Naive thymus-derived CD4-positive, alpha-beta T cell (primary cell): ENCODE measurements around the gene REXO1. TPM values are rescaled to one million over a fixed set of nuclear protein-coding genes. Genes with fewer than 3 reads are reported as not detected.

Source experiments
- ATAC-seq: fragments of 150-1000 bp; cut with Tn5 transposase; 2 replicates; pipeline ENCODE4 v1.10.0; 2021; ENCODE audit warnings: mild to moderate bottlenecking, moderate library complexity
- CTCF ChIA-PET: fragments of 350-600 bp; sonication (Branson Sonifier 250); formaldehyde crosslinking; loops from one replicate; lab custom pipeline; 2021; ENCODE audit warnings: antibody characterized with exemption; lab: Charles Lee
- POLR2A ChIA-PET: fragments of 350-600 bp; sonication (Branson Sonifier 250); formaldehyde crosslinking; loops from one replicate; lab custom pipeline; 2021; ENCODE audit warnings: antibody characterized with exemption, inconsistent platforms; lab: Charles Lee
- DNase-seq, 9 donors: peaks; one replicate each; pipeline versions ENCODE4 v3.0.0 to v3.0.0-alpha.2; 2020 to 2022; ENCODE audit warnings: mixed read lengths in 1 of 9
- H3K27ac ChIP-seq: one replicate; pipeline ENCODE4 v1.7.0; 2013; ENCODE audit warnings: mild to moderate bottlenecking, low read depth, low read length, moderate library complexity
- H3K27me3 ChIP-seq, 2 donors: one replicate each; pipeline ENCODE4 v1.7.0; 2013; ENCODE audit warnings: low read length in 2 of 2, mild to moderate bottlenecking in 2 of 2, moderate library complexity in 2 of 2; ENCODE audit not compliant: control insufficient read depth in 2 of 2, insufficient read depth in 2 of 2
- H3K36me3 ChIP-seq, 3 experiments: 1 replicate in 2 of 3; 2 replicates in 1 of 3; pipeline ENCODE4 v1.7.0; 2013; ENCODE audit warnings: low read length in 3 of 3, mild to moderate bottlenecking in 3 of 3, moderate library complexity in 1 of 3; ENCODE audit not compliant: insufficient read depth in 3 of 3, control insufficient read depth in 2 of 3
- H3K4me1 ChIP-seq, 2 donors: one replicate each; pipeline ENCODE4 v1.7.0; 2013; ENCODE audit warnings: low read length in 2 of 2, mild to moderate bottlenecking in 2 of 2, moderate library complexity in 1 of 2; ENCODE audit not compliant: control insufficient read depth in 2 of 2, insufficient read depth in 2 of 2
- H3K4me3 ChIP-seq: 2 replicates; pipeline ENCODE4 v1.7.0; 2013; ENCODE audit warnings: mild to moderate bottlenecking, low read length
- H3K9me3 ChIP-seq, 3 experiments: 1 replicate in 2 of 3; 2 replicates in 1 of 3; pipeline ENCODE4 v1.7.0; 2013; ENCODE audit warnings: low read length in 3 of 3; ENCODE audit not compliant: control insufficient read depth in 2 of 3
- H3K27ac Mint-ChIP-seq, 9 donors: one replicate each; pipeline ENCODE4 v1.8.0; 2020 to 2022; ENCODE audit warnings: mixed read lengths in 9 of 9, mild to moderate bottlenecking in 8 of 9, moderate library complexity in 5 of 9, inconsistent platforms in 2 of 9
- H3K27me3 Mint-ChIP-seq, 5 donors: one replicate each; pipeline ENCODE4 v1.8.0; 2021 to 2022; ENCODE audit warnings: mixed read lengths in 5 of 5, mild to moderate bottlenecking in 1 of 5
- H3K36me3 Mint-ChIP-seq, 5 donors: one replicate each; pipeline ENCODE4 v1.8.0; 2020 to 2022; ENCODE audit warnings: mixed read lengths in 5 of 5, mild to moderate bottlenecking in 3 of 5, inconsistent platforms in 1 of 5
- H3K4me1 Mint-ChIP-seq, 7 donors: one replicate each; pipeline ENCODE4 v1.8.0; 2020 to 2022; ENCODE audit warnings: mixed read lengths in 7 of 7, mild to moderate bottlenecking in 3 of 7, inconsistent platforms in 1 of 7
- H3K4me3 Mint-ChIP-seq, 10 donors: one replicate each; pipeline ENCODE4 v1.8.0; 2020 to 2022; ENCODE audit warnings: mild to moderate bottlenecking in 10 of 10, mixed read lengths in 10 of 10, moderate library complexity in 6 of 10, inconsistent platforms in 2 of 10
- H3K9me3 Mint-ChIP-seq, 11 donors: one replicate each; pipeline ENCODE4 v1.8.0; 2020 to 2022; ENCODE audit warnings: mixed read lengths in 11 of 11, mild to moderate bottlenecking in 4 of 11, inconsistent platforms in 1 of 11, moderate library complexity in 1 of 11
- intact Hi-C, 2 donors: fragments of 100-400 bp; cut with micrococcal nuclease; formaldehyde crosslinking; loops; one replicate each; pipeline ENCODE4 v1.15.1; 2023
- polyA plus RNA-seq, 2 donors: library from polyadenylated mRNA; unstranded; fragments of 300-500 nt; fragmentation: Illumina TruSeq; gene quantifications; one replicate each; pipeline ENCODE4 v1.2.3, GENCODE V29; 2021
- total RNA-seq, 6 experiments: library from RNA in 5 of 6; stranded (reverse) in 5 of 6; gene quantifications; 1 replicate in 5 of 6; 2 replicates in 1 of 6; pipeline ENCODE4 v1.2.3 and lab custom pipeline; 2021 to 2026

REXO1 gene
- total and polyA plus RNA-seq, 7 experiments from 2014 or later: 5.4 to 92.6 (median 56.7) TPM

DNA sequence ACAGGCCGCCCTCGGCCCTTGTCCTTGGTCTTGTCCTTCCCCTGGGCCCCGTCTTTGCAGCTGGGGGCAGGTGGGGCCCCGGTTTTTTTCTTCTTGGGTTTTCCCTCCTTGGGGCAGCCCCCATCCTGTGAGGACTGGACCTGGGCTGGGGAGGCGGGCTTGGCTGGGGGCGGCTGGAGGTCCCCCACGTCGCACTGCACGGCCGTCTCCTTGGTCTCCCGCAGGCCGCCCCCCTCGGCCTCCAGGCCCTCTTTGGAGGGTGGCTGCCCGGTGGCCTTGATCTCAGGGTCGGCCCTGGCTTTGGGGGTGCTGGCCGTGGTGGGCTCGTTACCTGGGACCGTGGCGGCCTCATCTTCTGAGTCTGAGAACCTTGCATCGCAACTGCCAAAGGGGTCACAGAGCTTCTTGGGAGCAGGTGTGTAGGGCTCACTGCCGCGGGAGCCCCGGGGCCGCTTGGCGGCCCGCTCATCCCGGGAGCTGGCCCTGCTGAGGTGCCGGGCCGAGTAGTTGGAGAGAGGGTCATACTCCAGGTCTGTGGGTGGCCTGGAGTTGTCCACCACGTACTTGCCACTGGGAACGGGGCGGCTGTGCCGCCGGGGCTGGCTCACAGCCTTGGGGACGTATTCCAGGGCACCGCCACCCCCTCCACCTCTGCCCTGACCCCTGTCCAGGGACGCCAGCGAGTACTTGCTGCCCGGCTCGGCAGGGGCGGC, 20.6 kb downstream of the REXO1 start:
- ChIA-PET POLR2A (no interaction called here), CTCF (interaction anchor here (1.1 kb wide), 1 partner anchor 26 kb away, joined by 3 read pairs; no protein-coding TSS in a partner anchor)
- H3K4me3 Mint-ChIP-seq: no peak overlapping the region
- H3K9me3 Mint-ChIP-seq: no peaks in the 10 kb centered on the region
- H3K27me3 Mint-ChIP-seq: no peaks in the 10 kb centered on the region
- Histone ChIP-seq H3K36me3 (peaks cover 0 to 74% (median 14%) of the 10 kb centered on the region in 3 experiments), H3K4me3 (no peak overlapping the region), H3K9me3 (no peaks in the 10 kb centered on the region), H3K4me1 (peaks cover 3 to 6% of the 10 kb centered on the region in 2 donors), H3K27me3 (no peaks in the 10 kb centered on the region), H3K27ac (no peak overlapping the region)
- peaks cover 0 to 7% (median 0%) of the 10 kb centered on the region in 7 donors for H3K4me1 Mint-ChIP-seq
- peaks cover 0 to 9% (median 3%) of the 10 kb centered on the region in 5 donors for H3K36me3 Mint-ChIP-seq
- DNase-seq: no peak
- intact Hi-C loops: loop anchor here (2.0 kb wide), 1 partner anchor 39 kb away; no protein-coding TSS in a partner anchor
- no peak overlapping the region for H3K27ac Mint-ChIP-seq
- ATAC-seq: no peak

DNA sequence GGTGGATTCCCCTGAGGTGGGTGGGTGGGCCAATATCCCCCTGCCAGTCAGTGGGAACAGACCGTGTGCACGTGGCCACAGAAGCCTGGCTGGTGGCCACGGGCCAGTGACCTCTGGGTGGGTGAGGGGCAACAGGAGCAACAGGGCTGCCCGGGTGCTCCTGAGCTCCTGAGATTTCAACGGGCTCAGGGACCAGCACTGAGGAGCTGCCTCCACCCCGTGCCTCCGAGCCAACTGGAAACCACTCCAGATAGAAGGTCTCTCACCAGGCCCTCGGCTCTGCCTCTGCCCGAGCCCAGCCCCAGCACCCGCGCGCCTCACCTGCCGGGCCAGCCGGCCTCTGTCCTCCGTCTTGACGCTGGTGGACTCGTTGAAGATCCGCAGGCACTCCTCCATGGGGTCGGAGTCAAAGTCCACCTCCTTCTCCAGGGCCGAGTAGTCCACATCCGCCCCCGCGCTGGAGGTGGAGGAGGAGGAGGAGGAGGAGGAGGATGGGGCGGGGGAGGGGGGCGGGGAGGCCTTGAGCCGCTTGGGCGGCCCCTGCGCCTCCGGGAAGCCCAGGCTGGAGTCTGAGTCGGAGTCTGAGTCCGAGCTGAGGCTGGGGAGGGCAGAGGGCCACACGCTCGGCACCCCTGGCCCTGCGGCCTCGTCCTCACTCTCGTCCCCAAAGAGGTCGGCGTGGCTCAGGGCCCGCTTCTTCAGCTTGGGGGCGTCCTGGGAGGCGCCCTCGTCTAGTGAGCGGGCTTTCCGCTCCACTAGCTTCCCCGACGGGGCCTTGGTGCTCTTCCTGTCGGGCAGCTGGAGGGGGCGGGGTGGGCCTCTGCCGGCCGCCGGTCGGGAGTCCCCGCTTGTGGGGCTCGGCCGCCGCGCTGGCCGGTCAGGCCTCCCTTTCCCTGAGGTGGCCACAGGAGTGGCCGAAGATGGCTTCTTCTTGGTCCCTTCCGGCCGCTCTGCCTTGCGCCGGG, 21.4 kb downstream of the REXO1 start:
- Histone ChIP-seq H3K27me3 (no peaks in the 10 kb centered on the region), H3K36me3 (peaks cover 0 to 78% (median 15%) of the 10 kb centered on the region in 3 experiments), H3K27ac (no peak overlapping the region), H3K9me3 (no peaks in the 10 kb centered on the region), H3K4me1 (peaks cover 3 to 6% of the 10 kb centered on the region in 2 donors), H3K4me3 (no peak overlapping the region)
- Mint-ChIP-seq H3K4me1 (peaks cover 0 to 6% (median 0%) of the 10 kb centered on the region in 7 donors), H3K4me3 (no peak overlapping the region), H3K36me3 (peaks cover 0 to 9% (median 3%) of the 10 kb centered on the region in 5 donors), H3K27ac (no peak overlapping the region), H3K27me3 (no peaks in the 10 kb centered on the region), H3K9me3 (no peaks in the 10 kb centered on the region)
- DNase-seq (no peak), ATAC-seq (no peak)
- CTCF ChIA-PET: interaction anchor here (0.6 to 2.0 kb wide), 14 partner anchors 8 to 1096 kb away, joined by 3 to 21 read pairs (median 6); no protein-coding TSS in a partner anchor
- POLR2A ChIA-PET: interaction anchor here (0.6 to 1.0 kb wide), 2 partner anchors 22 to 94 kb away, joined by 3 to 4 read pairs; partner anchors contain the start of gene REXO1
- intact Hi-C loops: loop anchor here (1.0 to 2.0 kb wide), 4 partner anchors 15 to 155 kb away; partner anchors contain the start of gene ATP8B3 (in 1 of the 2)

DNA sequence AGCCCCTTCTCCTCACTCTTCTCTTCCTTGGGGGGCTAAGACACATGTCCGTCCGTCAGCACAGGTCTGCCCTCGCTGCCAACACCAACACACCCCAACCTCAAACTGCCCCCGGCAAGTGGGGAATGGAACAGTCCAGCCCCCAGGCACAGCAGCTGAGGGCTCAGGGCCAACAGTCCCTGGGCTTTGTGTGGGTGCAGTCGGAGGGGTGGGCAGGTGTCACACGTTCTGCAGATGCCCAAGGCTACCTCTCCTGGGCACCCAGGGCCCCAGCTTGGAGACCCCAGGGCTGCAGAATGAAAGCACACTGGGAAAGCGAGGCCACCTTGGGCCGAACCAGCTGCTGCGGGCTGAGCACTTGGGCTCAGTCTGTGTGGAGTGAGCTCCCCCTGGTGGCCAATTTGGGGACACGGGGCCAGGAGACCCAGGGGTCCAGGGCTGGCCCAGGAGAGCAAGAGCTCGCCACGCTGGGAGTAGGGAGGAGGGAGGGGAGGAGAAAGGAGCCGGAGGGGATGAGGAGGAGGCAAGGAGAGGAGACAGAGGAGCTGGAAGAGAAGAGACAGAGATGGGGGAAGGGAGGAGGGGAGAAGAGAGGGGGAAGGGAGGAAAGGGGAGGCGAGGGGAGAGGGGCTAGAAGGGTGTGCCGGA, 22.2 kb downstream of the REXO1 start:
- CTCF ChIA-PET: interaction anchor here (0.6 to 2.0 kb wide), 18 partner anchors 9 to 1097 kb away, joined by 3 to 21 read pairs (median 5); no protein-coding TSS in a partner anchor
- intact Hi-C loops: loop anchor here (1.0 to 2.0 kb wide), 4 partner anchors 14 to 154 kb away; partner anchors contain the start of gene ATP8B3 (in 1 of the 2)
- ATAC-seq: peak; percentile 85

DNA sequence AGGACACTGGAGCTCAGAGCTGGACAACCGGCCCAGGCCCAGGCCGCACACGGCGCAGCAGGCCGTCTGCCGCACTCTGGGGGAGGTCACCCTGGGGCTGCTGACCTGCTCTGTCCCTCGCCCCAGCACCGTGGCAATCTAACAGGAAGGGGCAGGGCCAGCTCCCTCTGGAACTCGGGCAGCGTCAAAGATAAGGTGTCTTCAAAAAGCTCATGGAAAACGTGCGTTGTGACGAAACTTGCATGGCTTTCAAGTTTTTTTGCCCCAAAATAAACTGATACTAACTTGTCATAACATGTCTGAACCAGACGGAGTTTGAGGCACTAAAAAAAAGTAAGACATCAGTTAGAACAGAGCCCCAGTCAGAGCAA, 24.0 kb downstream of the REXO1 start:
- no peak for ATAC-seq
- no peak for DNase-seq
- Mint-ChIP-seq H3K4me3 (no peak overlapping the region), H3K9me3 (no peaks in the 10 kb centered on the region), H3K27me3 (no peaks in the 10 kb centered on the region), H3K27ac (no peak overlapping the region), H3K4me1 (peaks cover 0 to 8% (median 0%) of the 10 kb centered on the region in 7 donors), H3K36me3 (peaks cover 0 to 11% (median 6%) of the 10 kb centered on the region in 5 donors)
- intact Hi-C loops: no loop called here
- ChIA-PET CTCF (interaction anchor here (0.6 kb wide), 1 partner anchor 182 kb away, joined by 5 read pairs; no protein-coding TSS in a partner anchor), POLR2A (no interaction called here)
- peaks cover 5 to 87% (median 12%) of the 10 kb centered on the region in 3 experiments for H3K36me3 ChIP-seq
- H3K9me3 ChIP-seq: no peaks in the 10 kb centered on the region
- H3K27ac ChIP-seq: no peak overlapping the region
- peaks cover 3 to 6% of the 10 kb centered on the region in 2 donors for H3K4me1 ChIP-seq
- H3K4me3 ChIP-seq: no peak overlapping the region
- H3K27me3 ChIP-seq: no peaks in the 10 kb centered on the region

More for the DNA sequence above, 22.2 kb downstream of the REXO1 start:
- POLR2A ChIA-PET: interaction anchor here (0.6 to 1.0 kb wide), 2 partner anchors 23 to 93 kb away, joined by 3 to 4 read pairs; partner anchors contain the start of gene REXO1
- Mint-ChIP-seq H3K27ac (peak overlapping the region in 2 of 9 donors; percentile 5 to 71), H3K36me3 (peaks cover 0 to 11% (median 3%) of the 10 kb centered on the region in 5 donors), H3K4me3 (no peak overlapping the region), H3K9me3 (no peaks in the 10 kb centered on the region), H3K4me1 (peaks cover 0 to 5% (median 0%) of the 10 kb centered on the region in 7 donors), H3K27me3 (no peaks in the 10 kb centered on the region)
- Histone ChIP-seq H3K36me3 (peaks cover 0 to 85% (median 15%) of the 10 kb centered on the region in 3 experiments), H3K27ac (no peak overlapping the region), H3K9me3 (no peaks in the 10 kb centered on the region), H3K27me3 (no peaks in the 10 kb centered on the region), H3K4me1 (peaks cover 3 to 6% of the 10 kb centered on the region in 2 donors), H3K4me3 (no peak overlapping the region)
- peak; percentile 55 to 81 (median 71) for DNase-seq

DNA sequence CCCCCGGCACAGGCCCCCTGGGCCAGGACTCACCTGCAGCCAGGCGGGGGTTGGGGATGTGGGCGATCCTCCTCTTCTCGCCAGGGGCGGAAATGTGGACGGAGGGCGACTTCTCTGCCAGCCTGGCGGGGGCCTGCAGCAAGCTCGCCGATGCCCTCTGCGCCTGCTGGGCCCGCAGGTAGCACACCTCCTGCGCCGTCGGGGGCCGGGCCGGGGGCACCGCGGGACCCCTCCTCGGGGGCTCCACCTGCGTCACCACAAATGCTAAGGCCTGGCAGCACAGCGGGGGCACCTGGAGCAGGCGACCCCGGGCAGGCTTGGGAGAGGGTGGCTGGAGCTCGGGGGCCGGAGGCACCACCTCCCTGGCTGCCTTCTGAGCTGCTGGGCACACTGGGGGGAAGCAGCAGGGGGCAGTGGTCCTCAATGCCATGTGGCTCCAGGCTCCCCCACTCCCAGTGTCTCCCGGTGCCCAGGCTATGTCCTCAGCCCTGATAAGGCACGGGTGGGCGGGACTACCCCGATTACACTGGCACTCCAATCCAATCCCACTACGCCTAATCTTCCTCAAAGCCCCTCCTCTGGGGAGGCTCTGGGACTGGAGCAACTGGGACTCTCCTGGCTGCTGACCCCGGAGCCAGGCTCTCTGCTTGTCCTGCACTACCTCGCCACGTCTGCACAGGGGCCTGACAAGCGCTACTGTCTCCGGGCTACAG, 24.6 kb downstream of the REXO1 start:
- H3K27me3 Mint-ChIP-seq: no peaks in the 10 kb centered on the region
- DNase-seq (no peak), ATAC-seq (no peak)
- peaks cover 5 to 85% (median 12%) of the 10 kb centered on the region in 3 experiments for H3K36me3 ChIP-seq
- intact Hi-C loops: no loop called here
- H3K4me3 Mint-ChIP-seq: no peak overlapping the region
- no peaks in the 10 kb centered on the region for H3K9me3 ChIP-seq
- no peaks in the 10 kb centered on the region for H3K27me3 ChIP-seq
- H3K36me3 Mint-ChIP-seq: peaks cover 0 to 11% (median 6%) of the 10 kb centered on the region in 5 donors
- H3K27ac Mint-ChIP-seq: no peak overlapping the region
- POLR2A ChIA-PET: no interaction called here
- no peak overlapping the region for H3K27ac ChIP-seq
- H3K4me1 Mint-ChIP-seq: peaks cover 0 to 8% (median 0%) of the 10 kb centered on the region in 7 donors
- peaks cover 3 to 6% of the 10 kb centered on the region in 2 donors for H3K4me1 ChIP-seq
- H3K4me3 ChIP-seq: no peak overlapping the region
- CTCF ChIA-PET: interaction anchor here (0.6 kb wide), 1 partner anchor 182 kb away, joined by 5 read pairs; no protein-coding TSS in a partner anchor
- H3K9me3 Mint-ChIP-seq: no peaks in the 10 kb centered on the region
